ENCODE results near the gene LSS. TPM values are rescaled to one million over a fixed set of nuclear protein-coding genes. Genes with fewer than 3 reads are reported as not detected.
"Not testable (repeated sequence)": the region's sequence is repeated elsewhere in the genome, so short reads cannot be mapped to it uniquely, and the experiment has no call there.

LSS gene
- total RNA-seq, 1 donor from 2014 or later: 69.8 TPM

DNA sequence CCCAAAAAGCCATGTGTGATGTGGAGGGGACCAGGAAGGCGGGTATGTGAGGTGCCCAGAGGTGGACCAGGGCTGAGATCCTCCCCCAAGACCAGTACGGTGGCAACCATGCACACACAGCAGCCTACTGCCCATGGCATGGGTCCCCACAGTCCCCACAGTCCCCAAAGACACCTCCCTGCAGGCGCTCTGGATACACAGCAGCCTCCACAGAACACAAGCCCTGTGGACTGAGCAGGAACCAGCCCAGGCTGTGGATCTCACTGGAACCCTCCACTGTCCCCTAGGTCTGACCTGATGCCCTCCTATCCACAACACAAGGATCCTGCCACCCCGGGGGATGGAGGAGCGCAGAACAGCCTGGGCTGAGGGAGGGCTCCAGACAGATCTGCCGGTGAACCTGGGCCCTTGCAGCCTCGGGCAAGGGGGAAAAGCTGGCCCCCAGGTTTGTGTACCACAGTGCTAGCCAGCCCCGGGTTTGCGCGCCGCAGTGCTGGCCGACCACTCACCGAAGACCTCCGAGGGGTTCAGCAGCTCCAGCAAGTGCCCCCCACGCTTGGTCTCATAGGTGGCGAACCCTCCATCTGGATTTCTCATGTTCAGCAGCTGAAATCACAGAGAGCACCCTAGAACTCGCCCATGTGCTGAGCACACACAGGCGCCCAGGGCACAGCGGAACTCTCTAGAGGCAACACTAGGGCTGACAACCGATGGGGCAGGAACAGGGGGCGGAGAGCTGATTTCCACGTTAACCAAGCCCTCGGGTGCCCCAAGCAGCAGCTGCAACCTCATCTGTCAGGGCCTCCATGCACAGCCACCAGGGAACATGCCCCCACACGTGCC lies 22.2 kb downstream of the LSS start:
- no peak for DNase-seq (ENCODE audit: low read depth, low spot score)

DNA sequence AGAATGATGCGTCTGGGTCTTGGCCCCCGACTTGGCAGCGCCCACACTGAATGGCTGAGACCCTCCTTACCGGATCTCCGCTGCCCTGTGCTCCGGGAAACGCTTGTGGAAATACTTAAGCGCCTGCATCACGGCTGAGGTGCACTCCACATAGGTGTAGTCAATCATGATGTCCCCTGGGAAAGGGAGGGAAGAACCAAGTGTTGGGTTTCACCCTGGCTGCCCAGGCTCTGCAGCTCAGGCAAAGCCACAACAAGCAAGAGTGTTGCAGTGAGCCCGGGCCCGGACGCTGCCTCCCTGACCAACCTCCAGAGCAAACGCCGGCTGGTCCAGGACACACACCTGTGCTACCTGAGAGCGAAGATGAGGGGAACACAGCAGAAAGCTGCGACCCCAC lies 22.8 kb downstream of the LSS start:
- no peak for DNase-seq (ENCODE audit: low read depth, low spot score)

DNA sequence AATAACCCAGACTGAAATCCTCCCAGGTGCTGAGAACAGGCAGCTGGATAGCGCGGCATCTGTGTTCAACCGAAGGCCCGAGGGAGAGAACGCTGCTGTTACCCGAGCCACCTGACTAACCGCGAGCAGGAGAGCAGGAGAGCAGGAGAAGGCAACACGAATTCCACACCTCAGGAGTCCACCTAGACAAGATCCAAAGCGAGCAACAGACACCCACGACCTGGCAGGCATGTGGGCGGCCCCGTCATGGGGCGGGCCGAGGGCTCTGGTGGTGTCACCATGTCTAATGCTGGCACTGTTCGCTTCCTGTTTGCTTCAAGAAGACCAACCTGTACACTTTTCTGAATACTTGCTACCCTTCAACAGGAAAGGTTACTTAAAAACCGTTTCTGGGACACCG lies 23.4 kb downstream of the LSS start:
- DNase-seq (ENCODE audit: low read depth, low spot score): no peak

DNA sequence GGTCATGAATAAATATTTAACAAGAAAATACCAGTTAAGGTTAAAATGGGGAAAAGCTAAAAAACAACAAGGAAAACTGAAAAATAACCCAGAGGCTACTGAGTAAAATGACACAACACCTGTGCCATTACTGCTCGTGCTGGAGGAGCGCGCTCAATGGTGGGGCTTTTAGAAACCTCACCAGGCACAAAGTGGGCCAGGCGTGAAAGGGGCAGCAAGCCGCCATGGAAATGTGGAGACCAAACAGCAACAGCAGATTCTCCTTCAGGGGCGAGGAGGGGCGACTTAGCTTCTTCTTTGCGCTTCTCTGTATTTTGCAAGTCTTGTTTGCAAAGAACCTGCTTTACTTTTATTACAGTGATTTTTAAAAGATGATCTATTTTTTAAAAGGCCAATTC lies 25.4 kb downstream of the LSS start:
- DNase-seq (ENCODE audit: low read depth, low spot score): no peak

DNA sequence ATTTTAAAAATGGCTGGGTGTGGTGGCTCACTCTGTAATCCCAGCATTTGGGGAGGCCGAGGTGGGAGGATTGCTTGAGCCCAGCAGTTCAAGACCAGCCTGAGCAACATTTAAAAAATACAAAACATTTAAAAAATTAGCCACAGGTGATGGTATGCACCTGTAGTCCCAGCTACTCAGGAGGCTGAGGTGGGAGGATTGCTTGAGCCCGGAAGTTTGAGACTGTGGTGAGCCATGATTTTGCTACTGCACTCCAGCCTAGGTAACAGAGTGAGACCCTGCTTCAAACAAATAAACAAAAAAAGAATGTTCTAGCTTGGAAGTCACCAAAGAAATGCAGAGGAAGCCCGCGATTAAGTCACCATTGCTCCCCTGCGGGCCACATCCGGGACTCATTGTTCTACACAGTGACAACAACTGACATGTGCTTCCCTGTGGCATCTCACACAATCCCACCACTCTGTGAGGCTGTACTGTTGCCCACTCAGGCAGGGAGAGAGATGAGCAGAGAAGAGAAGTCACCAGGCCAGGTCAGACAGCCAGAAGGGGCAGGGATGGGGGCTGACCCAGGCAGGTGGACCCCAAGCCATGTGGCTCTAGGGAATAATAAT lies 25.9 kb downstream of the LSS start:
- DNase-seq (ENCODE audit: low read depth, low spot score): no peak

DNA sequence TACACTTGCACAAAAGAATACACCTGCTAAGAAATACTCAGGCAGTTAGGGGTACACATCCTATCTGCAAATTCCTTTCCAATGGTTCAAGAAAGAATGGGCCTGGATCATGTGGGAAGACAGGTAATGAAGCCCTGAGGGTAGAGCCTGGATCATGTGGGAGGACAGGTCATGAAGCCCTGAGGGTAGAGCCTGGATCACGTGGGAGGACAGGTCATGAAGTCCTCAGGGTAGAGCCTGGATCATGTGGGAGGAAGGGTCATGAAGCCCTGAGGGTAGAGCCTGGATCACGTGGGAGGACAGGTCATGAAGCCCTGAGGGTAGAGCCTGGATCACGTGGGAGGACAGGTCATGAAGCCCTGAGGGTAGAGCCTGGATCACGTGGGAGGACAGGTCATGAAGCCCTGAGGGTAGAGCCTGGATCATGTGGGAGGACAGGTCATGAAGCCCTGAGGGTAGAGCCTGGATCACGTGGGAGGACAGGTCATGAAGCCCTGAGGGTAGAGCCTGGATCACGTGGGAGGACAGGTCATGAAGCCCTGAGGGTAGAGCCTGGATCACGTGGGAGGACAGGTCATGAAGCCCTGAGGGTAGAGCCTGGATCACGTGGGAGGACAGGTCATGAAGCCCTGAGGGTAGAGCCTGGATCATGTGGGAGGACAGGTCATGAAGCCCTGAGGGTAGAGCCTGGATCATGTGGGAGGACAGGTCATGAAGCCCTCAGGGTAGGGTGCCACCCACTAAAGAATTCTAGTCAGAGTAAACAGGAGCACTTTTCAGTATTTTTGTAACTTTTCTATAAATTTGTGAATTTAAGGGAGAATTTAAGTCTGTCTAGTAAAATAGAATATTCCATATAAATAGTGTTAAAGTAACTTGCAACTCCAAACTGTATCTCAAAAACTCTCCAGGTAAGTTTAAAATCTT lies 27.4 kb downstream of the LSS start:
- DNase-seq (ENCODE audit: low read depth, low spot score): not testable (repeated sequence)

DNA sequence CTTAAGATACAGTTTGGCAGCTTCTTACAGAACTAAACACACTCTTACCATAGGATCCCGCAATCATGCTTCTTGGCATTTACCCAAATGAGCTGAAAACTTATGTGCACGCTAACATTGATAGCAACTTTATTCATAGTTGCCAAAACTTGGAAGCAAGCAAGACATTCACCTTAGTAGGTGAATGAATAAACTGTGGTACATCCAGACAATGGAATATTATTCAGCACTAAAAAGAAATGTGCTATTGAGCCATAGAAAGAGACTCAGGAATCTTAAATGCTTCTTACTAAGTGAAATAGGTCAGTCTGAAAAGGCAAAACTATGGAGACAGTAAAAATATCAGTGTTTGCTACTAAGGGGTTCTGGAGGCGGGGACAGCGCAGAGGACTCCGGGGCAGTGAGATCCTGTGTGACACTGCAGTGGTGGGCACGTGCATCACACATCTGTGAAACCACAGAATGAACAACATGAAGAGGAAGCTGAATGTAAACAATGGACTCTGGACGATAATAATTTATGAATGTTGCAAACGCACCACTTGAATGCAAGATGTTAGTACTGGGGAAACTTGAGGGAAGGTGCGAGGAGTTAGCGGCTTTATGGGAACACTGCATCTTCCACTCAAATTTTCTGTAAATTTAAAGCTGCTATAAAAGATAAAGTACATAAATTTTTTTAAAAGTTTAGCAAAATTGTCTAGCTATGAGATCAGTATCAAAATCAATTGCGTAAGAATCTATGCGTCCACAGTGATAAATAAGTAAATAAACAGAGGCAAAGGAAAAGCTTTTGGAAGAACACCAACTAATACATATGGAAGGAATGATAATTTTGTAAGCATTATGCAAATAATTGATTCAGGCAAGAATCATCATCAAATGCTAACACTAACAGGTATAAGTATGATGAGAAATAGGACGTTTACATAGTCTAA lies 28.9 kb downstream of the LSS start:
- no peak for DNase-seq (ENCODE audit: low read depth, low spot score)

DNA sequence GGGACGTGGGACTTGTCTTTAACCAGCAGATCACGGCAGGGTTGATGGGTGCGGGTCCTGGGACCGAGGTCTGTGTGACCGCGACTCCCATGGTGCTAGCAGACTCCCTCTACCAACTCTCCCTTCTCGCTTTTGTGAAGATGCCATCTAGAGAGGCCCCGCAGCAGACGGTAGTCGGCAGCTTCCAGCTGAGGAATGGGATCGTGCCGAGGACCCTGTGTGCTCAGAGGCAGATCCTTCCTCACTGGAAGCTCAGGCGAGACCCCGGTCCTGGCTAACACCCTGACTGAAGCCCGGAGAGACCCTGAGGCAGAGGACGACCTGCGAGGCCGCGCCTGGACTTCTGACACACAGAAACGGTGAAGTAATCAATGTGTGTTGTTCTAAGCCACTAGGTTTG lies 31.8 kb downstream of the LSS start:
- no peak for DNase-seq (ENCODE audit: low read depth, low spot score)

DNA sequence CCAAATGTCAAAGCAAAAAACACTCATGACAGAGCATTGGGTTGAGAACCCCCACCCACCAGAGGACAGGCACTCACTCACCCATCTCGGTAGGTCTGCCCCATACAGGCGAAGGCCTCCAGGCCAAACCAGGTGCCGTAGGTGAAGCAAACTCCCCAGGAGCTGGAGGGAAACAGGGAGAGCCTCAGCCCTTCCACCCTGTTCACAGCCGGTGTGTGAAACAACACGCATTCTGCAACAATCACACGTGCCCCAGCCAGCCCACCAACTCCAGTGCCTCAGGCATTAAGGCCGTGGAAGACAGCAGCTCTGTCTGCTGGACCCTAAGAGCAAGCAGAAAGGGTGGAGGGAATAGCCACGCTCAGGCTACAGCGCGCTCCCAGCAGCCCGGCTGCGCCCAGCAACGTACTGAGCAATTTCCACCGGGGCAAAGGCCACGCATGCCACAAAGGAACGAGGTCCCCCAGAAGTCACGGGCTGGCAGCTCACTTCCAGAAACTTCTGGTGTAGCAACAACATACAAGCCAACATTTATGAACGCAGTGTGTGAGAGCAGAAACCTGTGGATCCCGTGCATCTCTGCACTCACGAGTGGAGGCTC lies 32.9 kb downstream of the LSS start:
- no peak for DNase-seq (ENCODE audit: low read depth, low spot score)

DNA sequence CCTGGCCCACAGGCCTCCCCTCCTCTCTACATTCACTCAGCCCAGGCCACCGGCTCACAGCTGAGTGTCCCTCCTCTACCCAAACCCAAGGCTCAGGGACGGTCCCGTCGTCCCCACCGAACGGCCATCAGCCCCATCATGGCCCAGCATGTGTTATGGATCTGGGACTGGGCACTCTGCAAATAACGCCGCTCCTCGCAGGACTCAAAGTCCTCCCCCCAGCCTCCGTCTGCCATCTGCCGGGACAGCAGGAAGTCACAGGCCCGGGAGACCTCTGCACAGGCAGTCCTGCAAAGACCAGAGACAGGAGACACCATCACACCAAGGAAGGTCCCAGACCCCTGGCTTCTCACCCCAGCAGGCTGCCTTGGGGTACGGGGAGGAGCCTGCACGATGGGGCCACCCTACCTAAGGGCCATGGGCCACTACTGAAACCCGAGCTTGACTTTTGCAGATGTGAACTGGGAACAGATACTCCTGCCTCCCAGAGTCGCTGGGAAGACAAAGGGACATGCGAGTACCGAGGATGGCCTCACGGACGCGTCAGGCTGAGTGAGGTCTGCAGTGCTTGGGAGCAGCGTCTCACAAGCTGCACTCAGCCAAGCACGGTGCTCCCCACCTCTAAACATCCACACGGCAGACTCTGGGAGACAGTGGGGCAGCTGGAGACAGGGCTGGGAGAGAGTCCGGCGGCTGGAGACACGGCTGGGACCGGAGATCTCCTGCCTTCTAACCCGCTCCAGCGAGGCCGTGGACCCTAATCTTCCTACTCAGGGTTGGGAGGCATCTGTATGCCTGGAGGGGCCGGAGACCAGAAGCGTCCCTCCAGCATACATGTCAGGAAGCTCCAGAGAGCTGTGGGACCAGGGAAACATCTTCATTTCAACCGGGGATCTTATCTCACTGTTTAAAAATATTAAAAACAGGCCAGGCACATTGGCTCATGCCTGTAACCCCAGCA lies 33.9 kb downstream of the LSS start:
- DNase-seq (ENCODE audit: low read depth, low spot score): no peak

DNA sequence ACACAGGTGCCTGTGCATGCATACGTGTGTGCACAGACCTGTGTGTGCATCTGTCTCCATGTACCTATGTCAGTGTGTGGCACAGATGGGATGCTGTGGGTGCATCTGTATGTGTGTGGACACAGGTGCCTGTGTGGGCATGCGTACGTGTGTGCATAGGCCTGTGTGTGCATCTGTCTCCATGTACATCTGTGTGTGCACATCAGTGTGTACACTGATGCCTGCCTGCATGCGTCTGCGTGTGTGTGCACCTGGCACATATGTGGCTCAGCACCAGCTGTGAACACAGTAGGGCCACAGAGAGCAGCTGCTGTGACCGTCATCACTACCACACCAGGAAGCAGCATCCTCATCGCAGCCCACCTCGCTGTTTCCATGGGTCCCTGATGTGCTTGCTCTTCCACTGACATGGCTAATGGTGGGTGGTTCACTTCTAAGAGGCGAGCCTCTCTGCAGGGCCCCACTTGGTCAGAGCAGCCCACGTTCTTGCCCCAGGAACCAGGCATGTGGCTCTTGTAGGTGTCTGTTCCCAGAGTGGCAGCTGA lies 34.7 kb downstream of the LSS start:
- no peak for DNase-seq (ENCODE audit: low read depth, low spot score)

DNA sequence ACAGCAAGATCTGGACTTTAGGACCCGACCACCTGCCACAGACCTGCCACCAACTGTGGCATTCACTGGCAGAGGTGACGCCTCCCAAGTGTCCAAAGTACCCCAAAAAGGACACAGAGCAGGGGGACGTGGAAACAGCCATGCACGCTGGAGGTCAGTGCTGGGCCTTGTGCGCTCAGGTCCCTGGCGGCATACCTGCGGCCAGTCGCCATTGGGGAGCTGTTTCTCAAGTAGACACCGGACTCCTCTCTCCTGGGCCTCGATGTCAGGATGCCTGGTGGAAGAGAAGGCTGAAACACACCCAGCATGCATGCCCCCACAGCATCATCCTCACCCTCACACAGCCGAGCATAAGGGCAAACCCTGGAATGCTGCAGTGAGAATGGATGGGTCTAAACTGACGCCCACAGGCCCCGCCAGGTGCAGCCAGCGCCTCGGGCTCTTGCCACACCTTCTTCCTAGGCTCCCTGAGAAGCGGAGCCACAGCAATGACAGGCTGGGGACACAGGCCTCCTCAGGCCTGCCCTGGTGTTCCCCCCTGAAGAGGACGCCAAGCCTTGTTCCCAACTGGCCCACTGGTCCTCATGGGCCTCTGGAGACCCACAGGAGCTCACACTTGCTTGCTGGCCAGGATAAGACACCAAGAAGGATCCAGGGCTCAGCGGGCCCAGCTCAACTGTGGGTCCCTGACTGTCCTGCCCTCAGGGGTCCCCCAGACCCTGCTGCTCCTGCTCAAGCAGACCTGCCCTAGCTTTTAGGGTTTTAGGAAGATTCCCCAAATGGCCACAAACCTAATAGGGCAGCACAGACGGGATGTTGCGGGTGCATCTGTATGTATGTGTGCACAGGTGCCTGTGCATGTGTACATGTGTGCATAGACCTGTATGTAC lies 36.6 kb downstream of the LSS start:
- no peak for DNase-seq (ENCODE audit: low read depth, low spot score)

DNA sequence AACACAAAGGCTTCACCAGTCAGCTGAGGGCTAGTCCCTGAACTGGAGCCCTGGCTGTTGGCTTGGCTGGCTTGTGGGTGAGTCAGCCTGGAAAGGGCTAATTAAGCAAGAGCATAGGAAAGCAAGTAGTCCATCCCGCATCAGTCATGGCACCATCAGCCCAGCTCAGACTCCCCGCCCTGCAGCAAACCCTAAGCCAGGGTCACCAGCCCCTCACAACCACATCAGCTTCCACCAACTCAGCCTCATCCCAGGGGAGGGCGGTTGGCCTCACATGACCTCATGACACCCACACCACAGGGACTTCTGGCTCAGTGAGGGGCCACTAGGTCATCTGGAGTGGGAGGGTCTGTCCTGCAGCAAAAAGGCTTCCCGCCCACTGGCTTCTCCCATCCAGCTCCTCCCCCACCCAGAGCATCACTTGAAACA lies 37.3 kb downstream of the LSS start:
- DNase-seq (ENCODE audit: low read depth, low spot score): no peak

DNA sequence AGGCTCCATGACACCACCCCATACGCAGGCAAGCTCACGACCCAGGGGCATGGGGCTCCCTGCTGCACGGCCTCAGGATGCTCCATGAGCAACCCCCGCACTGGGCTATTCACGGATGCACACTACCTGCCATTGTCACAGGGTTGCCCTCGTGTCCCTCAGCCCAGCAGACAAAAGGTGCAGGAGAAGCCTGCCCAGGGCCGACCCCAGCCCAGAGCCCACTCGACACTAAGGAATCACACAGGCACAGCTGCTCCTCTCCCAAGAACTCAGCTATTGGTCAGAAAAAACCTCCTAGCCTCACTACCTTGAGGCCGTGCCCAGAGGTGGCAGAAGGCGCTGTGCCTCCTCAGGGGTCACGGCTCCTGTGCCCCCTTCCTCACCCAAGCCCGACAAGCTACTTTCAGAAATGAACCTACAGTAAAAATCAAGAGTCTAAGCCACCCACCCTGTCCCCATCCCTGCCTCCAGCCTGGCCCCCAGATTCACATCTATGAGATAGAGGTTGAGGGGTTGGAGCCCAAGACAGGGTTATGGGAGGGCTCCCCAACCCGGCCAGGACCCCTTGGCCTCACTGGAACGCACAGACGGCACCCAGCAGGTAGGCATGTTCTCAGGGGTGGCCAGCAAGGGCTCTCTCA lies 38.0 kb downstream of the LSS start:
- no peak for DNase-seq (ENCODE audit: low read depth, low spot score)

DNA sequence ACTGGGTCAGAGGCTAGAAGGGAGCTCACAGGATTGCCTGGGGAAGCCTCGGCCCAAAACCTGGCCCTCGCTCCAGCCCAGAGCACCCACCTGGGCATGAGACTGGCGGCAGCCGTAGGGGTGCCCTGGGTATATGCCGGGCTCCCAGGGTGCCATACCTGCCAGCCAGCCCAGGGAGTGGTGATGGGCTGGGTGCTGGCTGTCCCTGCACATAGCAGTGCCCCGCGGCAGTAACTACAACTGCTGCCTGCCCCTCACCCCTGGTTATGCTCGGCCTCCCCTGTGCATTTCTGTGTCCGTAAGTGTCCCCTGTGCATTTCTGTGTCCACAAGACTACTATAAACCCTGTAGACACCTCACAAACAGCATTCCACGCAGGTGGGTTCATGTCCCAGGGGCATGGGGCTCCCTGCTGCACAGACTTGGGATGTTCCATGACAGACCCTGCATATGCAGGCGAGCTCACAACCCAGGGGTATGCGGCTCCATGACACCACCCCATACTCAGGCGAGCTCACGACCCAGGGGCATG lies 38.5 kb downstream of the LSS start:
- no peak for DNase-seq (ENCODE audit: low read depth, low spot score)

DNA sequence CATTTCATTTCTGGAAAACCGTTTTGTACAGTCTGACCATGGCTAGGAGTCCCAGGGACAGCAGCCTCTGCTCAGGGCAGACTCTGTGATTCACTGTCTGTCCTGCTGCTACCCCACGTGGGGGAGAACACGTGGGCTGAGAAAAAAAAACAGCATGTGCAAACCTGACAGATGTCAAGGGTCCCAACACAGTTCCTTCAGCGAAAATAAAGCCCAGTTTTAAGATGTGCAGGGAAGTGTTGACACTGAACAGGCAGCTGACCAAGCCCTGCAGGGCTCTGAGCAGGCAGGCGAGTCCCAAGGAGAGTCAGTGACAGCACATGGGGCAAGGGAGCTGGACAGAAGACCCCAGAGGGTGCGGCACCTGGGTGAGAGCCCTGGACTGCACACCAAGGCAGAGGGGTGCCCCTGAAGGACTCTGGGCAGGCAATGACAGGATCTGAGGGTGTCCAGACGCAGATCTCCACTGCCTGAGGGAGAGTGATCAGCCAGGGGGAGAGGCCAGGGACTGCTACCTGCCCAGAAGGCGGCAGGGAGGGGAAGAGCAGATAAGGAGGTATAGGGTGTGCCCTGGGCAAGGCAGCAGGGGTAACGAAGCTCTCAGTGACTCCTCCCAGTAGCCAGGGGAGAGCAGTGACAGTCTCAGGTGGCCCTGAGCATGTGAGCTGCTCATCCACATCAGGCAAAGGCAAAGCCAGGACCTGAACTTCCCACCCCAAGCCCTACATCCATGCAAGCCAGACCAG lies 39.2 kb downstream of the LSS start:
- no peak for DNase-seq (ENCODE audit: low read depth, low spot score)
